Cortex of kidney (tissue), 1 donor: ENCODE data around the gene UMAD1.

ENCODE experiments used
- DNase-seq: peaks from one replicate; lab custom pipeline; 2025; lab: John Stamatoyannopoulos, UW

Gene UMAD1

GRCh38 chr7:7720750-7721621 is 80.4 kb downstream of the UMAD1 start:
- no peak for DNase-seq

- DNase-seq: no peak
These were observed 91.2 kb downstream of the UMAD1 start for GRCh38 chr7:7731732-7732131.

- DNase-seq: no peak
These were observed 92.2 kb downstream of the UMAD1 start for GRCh38 chr7:7732621-7733281.

- DNase-seq: no peak
These were observed 96.1 kb downstream of the UMAD1 start for GRCh38 chr7:7736671-7737070.

GRCh38 chr7:7737674-7738073 is 97.1 kb downstream of the UMAD1 start:
- DNase-seq: no peak

- DNase-seq: no peak
These were observed 97.6 kb downstream of the UMAD1 start for GRCh38 chr7:7738177-7738576.

GRCh38 chr7:7738622-7739021 is 98.1 kb downstream of the UMAD1 start:
- no peak for DNase-seq

GRCh38 chr7:7739204-7740036 is 98.9 kb downstream of the UMAD1 start:
- no peak for DNase-seq

- DNase-seq: no peak
These were observed 99.4 kb downstream of the UMAD1 start for GRCh38 chr7:7740037-7740355.

GRCh38 chr7:7742223-7742622 is 101.7 kb downstream of the UMAD1 start:
- DNase-seq: no peak

GRCh38 chr7:7745258-7745657 is 104.7 kb downstream of the UMAD1 start:
- DNase-seq: no peak

- DNase-seq: no peak
These were observed 105.4 kb downstream of the UMAD1 start for GRCh38 chr7:7745966-7746365.

- no peak for DNase-seq
These were observed 105.9 kb downstream of the UMAD1 start for GRCh38 chr7:7746458-7746857.

GRCh38 chr7:7750571-7751242 is 110.2 kb downstream of the UMAD1 start:
- no peak for DNase-seq

- no peak for DNase-seq
These were observed 110.9 kb downstream of the UMAD1 start for GRCh38 chr7:7751243-7752092.

- no peak for DNase-seq
These were observed 116.0 kb downstream of the UMAD1 start for GRCh38 chr7:7756577-7756976.

- no peak for DNase-seq
These were observed 117.0 kb downstream of the UMAD1 start for GRCh38 chr7:7757576-7757975.

GRCh38 chr7:7761340-7761973 is 120.9 kb downstream of the UMAD1 start:
- DNase-seq: no peak

GRCh38 chr7:7761974-7762779 is 121.6 kb downstream of the UMAD1 start:
- no peak for DNase-seq
